Muscle layer of duodenum (tissue), 2 donors: Measurements from ENCODE around the gene ANXA2.

ENCODE experiments used
- H3K27ac ChIP-seq: one replicate; pipeline ENCODE4 v1.7.0; 2013; ENCODE audit warnings: mild to moderate bottlenecking, low read length
- H3K27me3 ChIP-seq: one replicate; pipeline ENCODE4 v1.7.0; 2013; ENCODE audit warnings: low read depth, mild to moderate bottlenecking, control low read depth, low read length
- H3K36me3 ChIP-seq, 2 donors: one replicate each; pipeline ENCODE4 v1.7.0; 2013; ENCODE audit warnings: low read length in 2 of 2, control low read depth in 1 of 2, mild to moderate bottlenecking in 1 of 2; ENCODE audit not compliant: insufficient read depth in 2 of 2, control insufficient read depth in 1 of 2
- H3K4me1 ChIP-seq, 2 donors: one replicate each; pipeline ENCODE4 v1.7.0; 2013; ENCODE audit warnings: low read length in 2 of 2, mild to moderate bottlenecking in 2 of 2, control low read depth in 1 of 2, moderate library complexity in 1 of 2; ENCODE audit not compliant: insufficient read depth in 2 of 2, control insufficient read depth in 1 of 2
- H3K4me3 ChIP-seq, 2 donors: one replicate each; pipeline ENCODE4 v1.7.0; 2013; ENCODE audit warnings: low read length in 2 of 2, low read depth in 1 of 2, mild to moderate bottlenecking in 1 of 2
- H3K9me3 ChIP-seq, 2 donors: one replicate each; pipeline ENCODE4 v1.7.0; 2013; ENCODE audit warnings: low read length in 2 of 2, control low read depth in 1 of 2, mild to moderate bottlenecking in 1 of 2; ENCODE audit not compliant: control insufficient read depth in 1 of 2
- donor health status: healthy.

ANXA2 gene

GRCh38 chr15:60350108-60350507 lies 47.7 kb downstream of the ANXA2 start:
- Histone ChIP-seq H3K9me3 (no peaks in the 10 kb centered on the region), H3K36me3 (peaks cover 58 to 76% of the 10 kb centered on the region in 2 donors), H3K4me3 (no peak overlapping the region), H3K4me1 (no peaks in the 10 kb centered on the region), H3K27ac (no peak overlapping the region), H3K27me3 (no peaks in the 10 kb centered on the region)

GRCh38 chr15:60349589-60349988 lies 48.2 kb downstream of the ANXA2 start:
- Histone ChIP-seq H3K4me1 (no peaks in the 10 kb centered on the region), H3K4me3 (no peak overlapping the region), H3K36me3 (peaks cover 53 to 71% of the 10 kb centered on the region in 2 donors), H3K9me3 (no peaks in the 10 kb centered on the region), H3K27me3 (no peaks in the 10 kb centered on the region), H3K27ac (no peak overlapping the region)

- Histone ChIP-seq H3K27me3 (no peaks in the 10 kb centered on the region), H3K27ac (no peak overlapping the region), H3K4me1 (no peaks in the 10 kb centered on the region), H3K36me3 (peaks cover 37 to 56% of the 10 kb centered on the region in 2 donors), H3K9me3 (no peaks in the 10 kb centered on the region), H3K4me3 (no peak overlapping the region)
These were observed 50.2 kb downstream of the ANXA2 start for GRCh38 chr15:60347480-60348049.

- Histone ChIP-seq H3K27ac (no peak overlapping the region), H3K4me3 (no peak overlapping the region), H3K36me3 (peaks cover 30 to 47% of the 10 kb centered on the region in 2 donors), H3K27me3 (no peaks in the 10 kb centered on the region), H3K9me3 (no peaks in the 10 kb centered on the region), H3K4me1 (no peaks in the 10 kb centered on the region)
These were observed 51.1 kb downstream of the ANXA2 start for GRCh38 chr15:60346653-60347052.

- Histone ChIP-seq H3K4me3 (no peak overlapping the region), H3K27ac (no peak overlapping the region), H3K36me3 (peaks cover 24 to 41% of the 10 kb centered on the region in 2 donors)
These were observed 51.7 kb downstream of the ANXA2 start for GRCh38 chr15:60346077-60346476.

GRCh38 chr15:60345598-60345997 lies 52.2 kb downstream of the ANXA2 start:
- H3K4me1 ChIP-seq, result no peaks in the 10 kb centered on the region
- no peaks in the 10 kb centered on the region for H3K9me3 ChIP-seq
- peaks cover 20 to 36% of the 10 kb centered on the region in 2 donors for H3K36me3 ChIP-seq
- H3K27ac ChIP-seq, result no peak overlapping the region
- H3K27me3 ChIP-seq, result no peaks in the 10 kb centered on the region
- H3K4me3 ChIP-seq, result no peak overlapping the region

More at GRCh38 chr15:60346077-60346476, 51.7 kb downstream of the ANXA2 start:
- Histone ChIP-seq H3K4me1 (no peaks in the 10 kb centered on the region), H3K27me3 (no peaks in the 10 kb centered on the region), H3K9me3 (no peaks in the 10 kb centered on the region)

- H3K4me1 ChIP-seq, result no peaks in the 10 kb centered on the region
- H3K9me3 ChIP-seq, result no peaks in the 10 kb centered on the region
- peaks cover 20 to 30% of the 10 kb centered on the region in 2 donors for H3K36me3 ChIP-seq
- H3K27ac ChIP-seq, result no peak overlapping the region
- H3K4me3 ChIP-seq, result no peak overlapping the region
- H3K27me3 ChIP-seq, result no peaks in the 10 kb centered on the region
These were observed 52.8 kb downstream of the ANXA2 start for GRCh38 chr15:60344987-60345386.

GRCh38 chr15:60344461-60344860 lies 53.3 kb downstream of the ANXA2 start:
- Histone ChIP-seq H3K27ac (no peak overlapping the region), H3K36me3 (peaks cover 20 to 30% of the 10 kb centered on the region in 2 donors)

GRCh38 chr15:60343221-60343970 lies 54.4 kb downstream of the ANXA2 start:
- Histone ChIP-seq H3K4me3 (no peak overlapping the region), H3K27me3 (no peaks in the 10 kb centered on the region), H3K9me3 (no peaks in the 10 kb centered on the region), H3K36me3 (peaks cover 20 to 28% of the 10 kb centered on the region in 2 donors), H3K4me1 (no peaks in the 10 kb centered on the region), H3K27ac (no peak overlapping the region)

More at GRCh38 chr15:60344461-60344860, 53.3 kb downstream of the ANXA2 start:
- H3K27me3 ChIP-seq, result no peaks in the 10 kb centered on the region
- no peaks in the 10 kb centered on the region for H3K4me1 ChIP-seq
- H3K4me3 ChIP-seq, result no peak overlapping the region
- no peaks in the 10 kb centered on the region for H3K9me3 ChIP-seq

- Histone ChIP-seq H3K27ac (no peak overlapping the region), H3K4me3 (no peak overlapping the region), H3K36me3 (peaks cover 0 to 2% of the 10 kb centered on the region in 2 donors), H3K4me1 (no peaks in the 10 kb centered on the region), H3K27me3 (no peaks in the 10 kb centered on the region), H3K9me3 (no peaks in the 10 kb centered on the region)
These were observed 57.4 kb downstream of the ANXA2 start for GRCh38 chr15:60340207-60340921.

GRCh38 chr15:60339236-60339635 lies 58.5 kb downstream of the ANXA2 start:
- H3K27me3 ChIP-seq, result no peaks in the 10 kb centered on the region
- no peaks in the 10 kb centered on the region for H3K36me3 ChIP-seq
- no peak overlapping the region for H3K27ac ChIP-seq
- no peaks in the 10 kb centered on the region for H3K4me1 ChIP-seq
- H3K9me3 ChIP-seq, result no peaks in the 10 kb centered on the region
- no peak overlapping the region for H3K4me3 ChIP-seq
